HG03095 (cell line): ENCODE measurements around the gene ZDHHC6.
"Not testable (repeated sequence)": the region's sequence is repeated elsewhere in the genome, so short reads cannot be mapped to it uniquely, and the experiment has no call there.

ENCODE experiments used
- ATAC-seq: cut with Tn5 transposase; IDR thresholded peaks from one replicate; pipeline ENCODE4 v1.9.1; 2021; ENCODE audit warnings: moderate library complexity; ENCODE audit not compliant: unreplicated experiment

The ZDHHC6 gene

DNA sequence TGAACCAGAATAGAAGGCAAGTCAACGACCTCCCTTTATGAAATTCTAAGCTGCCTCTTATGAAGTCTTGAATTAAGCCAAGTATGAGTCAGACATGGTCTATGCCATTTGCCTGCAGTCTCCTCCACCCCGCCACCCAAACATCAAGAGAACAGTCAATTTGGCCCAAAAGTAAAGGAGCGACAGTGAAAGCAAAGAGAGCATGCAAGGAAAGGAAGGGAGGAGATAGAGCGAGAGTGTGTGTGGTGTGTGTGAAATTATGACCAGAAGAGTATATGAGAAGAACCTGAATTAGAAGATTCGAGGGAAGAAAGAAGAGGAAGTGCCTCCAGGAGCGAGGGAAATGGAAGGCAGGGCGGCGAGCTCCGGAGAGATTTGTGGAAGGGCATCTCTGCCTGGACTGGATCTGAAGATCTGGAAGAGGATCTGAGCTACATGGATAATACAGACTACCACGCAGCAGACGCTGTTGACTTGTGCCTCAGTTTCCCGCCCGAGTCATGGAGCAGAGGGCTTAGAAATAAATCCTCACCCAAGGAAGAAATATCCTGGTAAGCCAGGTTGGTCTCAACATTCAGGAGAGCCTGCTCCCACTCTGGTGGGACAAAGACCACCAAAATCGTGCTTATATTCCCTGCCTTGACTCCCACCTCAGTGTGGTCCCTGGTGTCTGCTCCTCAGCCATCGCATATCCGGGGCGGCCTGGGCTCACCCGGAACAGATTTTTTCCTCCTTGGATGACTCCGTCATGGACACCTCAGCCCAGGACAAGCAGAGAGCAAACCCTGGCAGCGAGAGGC, 459 bp downstream of the ZDHHC6 start:
- no peak for ATAC-seq

- no peak for ATAC-seq
Observed at GRCh38 chr10:112442063-112442462, 4.7 kb downstream of the ZDHHC6 start.

- ATAC-seq = no peak
Observed at GRCh38 chr10:112441520-112441919, 5.2 kb downstream of the ZDHHC6 start.

DNA sequence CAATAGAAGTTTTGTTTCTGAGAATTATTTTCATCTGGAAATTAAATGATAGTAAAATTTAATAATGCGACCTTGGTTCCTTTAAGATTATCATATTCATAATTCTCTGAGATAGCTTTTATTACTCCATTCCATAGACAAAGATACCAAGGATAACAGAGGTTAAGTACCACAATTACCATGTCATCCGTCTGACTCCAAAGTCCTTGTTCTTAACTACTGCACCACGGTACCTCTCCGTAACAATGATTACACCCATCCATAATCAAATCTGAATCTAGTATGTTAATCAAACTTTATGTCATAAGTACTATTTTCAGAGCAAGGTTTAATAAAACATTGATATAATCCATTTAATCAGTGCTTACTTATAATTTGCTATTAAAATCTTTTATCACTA, 8.4 kb downstream of the ZDHHC6 start:
- no peak for ATAC-seq

GRCh38 chr10:112434988-112435619, 11.6 kb downstream of the ZDHHC6 start:
- ATAC-seq = no peak

DNA sequence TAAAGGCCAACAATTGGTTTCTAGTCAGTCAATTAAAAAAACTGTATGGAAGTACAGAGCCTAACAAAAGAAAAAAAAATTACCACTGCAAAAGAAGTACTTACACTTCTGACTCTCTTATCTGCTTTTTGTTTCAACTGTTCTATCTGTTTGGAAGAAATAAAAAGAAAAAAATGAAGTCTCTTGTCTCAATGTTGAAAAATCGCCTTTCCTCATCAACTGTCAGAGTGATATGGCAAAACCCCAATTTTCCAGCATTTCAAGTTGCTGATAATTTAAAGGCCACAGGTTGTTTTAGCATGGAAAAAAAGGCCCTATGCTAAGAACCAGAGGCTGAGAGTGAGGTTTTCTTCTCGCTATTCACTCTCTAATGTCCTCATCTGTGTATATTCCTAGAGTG, 13.6 kb downstream of the ZDHHC6 start:
- ATAC-seq = no peak

DNA sequence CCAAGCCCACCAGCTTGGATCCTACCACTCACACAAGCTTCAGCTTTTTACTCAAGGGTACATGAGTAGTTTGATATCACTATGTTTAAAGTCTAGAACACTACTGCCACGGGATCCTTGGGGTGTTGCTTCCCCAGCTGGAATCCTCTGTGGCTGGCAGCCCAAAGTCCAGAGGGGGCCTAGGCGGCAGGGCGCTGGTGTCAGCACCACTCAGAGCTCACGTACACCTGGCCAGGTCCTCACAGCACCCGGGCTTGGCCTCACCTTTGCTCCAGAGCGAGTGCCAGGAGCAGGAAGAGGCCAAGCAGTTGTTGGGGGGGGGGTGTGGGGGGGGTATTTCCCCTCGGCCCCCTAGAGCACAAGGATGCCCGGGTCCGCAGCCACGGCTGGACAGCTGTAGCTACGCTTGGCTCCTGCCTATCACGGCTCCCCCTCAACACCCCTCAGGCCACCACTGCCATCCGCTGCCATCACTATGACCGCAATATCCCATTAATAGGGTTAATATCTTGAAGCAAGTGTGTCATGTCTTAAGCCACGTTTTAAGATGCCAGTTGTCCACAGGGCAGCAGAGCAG, 17.0 kb downstream of the ZDHHC6 start:
- no peak for ATAC-seq

- no peak for ATAC-seq
Observed at GRCh38 chr10:112429147-112429546, 17.6 kb downstream of the ZDHHC6 start.

GRCh38 chr10:112426111-112426510, 20.6 kb downstream of the ZDHHC6 start:
- ATAC-seq = no peak

- ATAC-seq = no peak
Observed at GRCh38 chr10:112424651-112425050, 22.1 kb downstream of the ZDHHC6 start.

- ATAC-seq = no peak
Observed at GRCh38 chr10:112421731-112422130, 25.0 kb downstream of the ZDHHC6 start.

DNA sequence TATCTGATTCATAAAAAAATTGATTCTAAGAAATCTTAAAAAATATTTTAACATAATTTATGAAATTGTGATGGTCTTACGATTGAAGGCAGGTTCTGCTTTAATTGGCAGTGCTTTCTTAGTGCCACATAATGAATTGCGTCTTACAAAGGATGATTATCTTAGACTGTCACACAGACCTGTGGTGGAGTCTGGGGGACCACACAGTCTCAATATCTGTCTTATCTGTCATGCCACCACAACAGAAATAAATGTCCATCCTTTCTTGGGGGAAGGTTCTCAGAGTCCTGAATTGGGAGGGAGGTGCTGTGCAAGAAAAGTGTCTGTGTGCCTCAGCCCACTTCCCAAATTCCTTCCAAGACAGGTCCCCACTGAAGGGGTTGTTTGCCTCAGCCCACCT, 34.0 kb downstream of the ZDHHC6 start:
- no peak for ATAC-seq

DNA sequence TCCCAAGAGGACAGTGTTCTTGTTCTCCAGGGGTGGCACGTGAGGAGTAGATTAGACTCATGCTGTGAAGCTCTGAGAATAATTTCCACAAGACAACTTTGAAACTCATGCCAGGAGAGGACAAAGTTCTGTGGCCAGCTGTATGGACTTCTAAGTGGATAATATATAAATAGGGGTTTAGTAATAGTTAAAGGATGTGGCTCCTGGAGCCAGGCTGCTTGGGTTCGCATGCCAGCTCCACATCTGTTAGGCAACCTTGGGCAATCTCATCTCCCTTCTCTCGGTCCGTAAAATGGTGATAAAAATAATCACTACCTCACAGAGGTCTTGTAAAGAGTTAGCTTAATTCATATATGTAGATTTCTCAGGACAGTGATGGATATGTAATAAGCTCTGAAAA, 37.0 kb downstream of the ZDHHC6 start:
- ATAC-seq = no peak

DNA sequence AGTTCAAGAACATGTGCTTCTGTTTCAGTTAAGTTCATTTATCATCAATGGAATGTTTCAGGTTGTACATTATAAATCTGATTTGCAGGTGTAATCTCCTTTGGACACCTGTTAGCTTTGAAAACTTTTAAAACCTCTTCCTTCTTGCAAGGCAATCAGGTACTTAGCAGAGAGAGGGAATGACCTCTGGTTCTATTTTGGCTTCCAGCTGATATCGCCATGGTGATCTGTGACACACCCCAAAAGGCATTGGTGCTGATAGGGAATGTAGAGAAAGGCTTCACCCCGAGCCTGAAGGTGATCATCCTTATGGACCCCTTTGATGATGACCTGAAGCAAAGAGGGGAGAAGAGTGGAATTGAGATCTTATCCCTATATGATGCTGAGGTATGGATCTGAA, 37.4 kb downstream of the ZDHHC6 start:
- no peak for ATAC-seq

DNA sequence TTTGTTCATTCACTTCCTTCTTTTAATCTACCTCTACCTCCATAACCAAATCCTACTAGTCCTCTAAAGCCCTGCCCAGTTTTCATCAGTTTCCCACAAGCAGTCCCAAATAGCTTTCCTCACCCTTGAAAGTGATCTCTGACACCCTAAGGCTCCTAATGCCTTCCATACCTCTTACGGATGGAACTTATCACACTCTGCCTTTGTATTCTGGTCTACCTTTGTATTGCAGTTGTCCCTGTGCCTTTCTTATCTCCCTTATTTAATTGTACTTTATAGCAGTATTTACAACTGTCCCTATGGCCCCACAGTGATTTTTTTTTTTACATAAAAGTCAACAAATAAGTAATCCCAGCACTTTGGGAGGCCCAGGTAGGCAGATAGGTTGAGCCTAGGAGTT, 39.0 kb downstream of the ZDHHC6 start:
- no peak for ATAC-seq

DNA sequence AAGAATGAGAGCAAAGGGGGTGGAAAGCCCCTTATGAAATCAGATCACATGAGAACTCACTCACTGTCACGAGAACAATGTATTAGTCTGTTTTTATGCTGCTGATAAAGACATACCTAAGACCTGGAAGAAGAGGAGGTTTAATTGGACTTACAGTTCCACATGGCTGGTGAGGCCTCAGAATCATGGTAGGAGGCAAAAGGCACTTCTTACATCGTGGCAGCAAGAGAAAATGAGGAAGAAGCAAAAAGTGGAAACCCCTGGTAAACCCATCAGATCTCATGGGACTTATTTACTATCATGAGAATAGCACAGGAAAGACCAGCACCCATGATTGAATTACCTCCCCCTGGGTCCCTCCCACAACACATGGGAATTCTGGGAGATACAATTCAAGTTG, 39.9 kb downstream of the ZDHHC6 start:
- ATAC-seq = not testable (repeated sequence)

DNA sequence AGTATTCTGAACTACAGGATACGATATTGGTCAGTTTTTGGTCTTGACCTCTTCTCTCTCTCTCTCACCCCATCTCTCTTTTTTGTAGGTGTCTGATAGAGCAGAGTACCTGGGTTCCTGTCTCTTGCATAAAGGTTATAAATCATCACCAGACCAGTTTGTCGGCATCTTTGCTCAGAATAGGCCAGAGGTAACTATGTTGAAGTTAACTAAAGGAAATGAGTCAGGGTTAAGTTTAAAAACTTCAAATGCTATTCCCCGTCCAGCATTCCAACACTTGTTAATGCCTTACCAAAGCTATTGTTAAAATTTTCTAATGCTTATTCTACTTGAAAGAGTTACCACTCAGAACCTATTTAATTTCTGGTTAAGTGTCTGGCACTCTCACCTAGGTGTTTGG, 42.1 kb downstream of the ZDHHC6 start:
- no peak for ATAC-seq

GRCh38 chr10:112402917-112403316, 43.8 kb downstream of the ZDHHC6 start:
- ATAC-seq = no peak

- no peak for ATAC-seq
Observed at GRCh38 chr10:112397592-112397991, 49.1 kb downstream of the ZDHHC6 start.

- no peak for ATAC-seq
Observed at GRCh38 chr10:112395809-112396530, 50.7 kb downstream of the ZDHHC6 start.

- no peak for ATAC-seq
Observed at GRCh38 chr10:112394475-112394875, 52.2 kb downstream of the ZDHHC6 start.

- no peak for ATAC-seq
Observed at GRCh38 chr10:112393827-112394226, 52.9 kb downstream of the ZDHHC6 start.
